ENCODE measurements around the gene ZNF385B. TPM values are rescaled to one million over a fixed set of nuclear protein-coding genes. Genes with fewer than 3 reads are reported as not detected.

The ZNF385B gene
- total and polyA plus RNA-seq, 2 donors (not counting 1 experiment from before 2014, with no cell fraction given) = not detected

GRCh38 chr2:179556425-179556824, 305.0 kb downstream of the ZNF385B start:
- Histone ChIP-seq H3K36me3 (replicated peaks in 1 of 2; ENCODE audit: control extremely low read depth in 1 of 2, control insufficient read depth in 1 of 2, extremely low read depth in 1 of 2, insufficient read depth in 2 of 2, low read length in 1 of 2) (no peaks in the 10 kb centered on the region), H3K4me2 (replicated peaks; ENCODE audit: low read depth, low read length, poor library complexity, severe bottlenecking) (no peak overlapping the region), H3K27ac (ENCODE audit: low read length in 2 of 2) (no peak overlapping the region), H3K4me3 (ENCODE audit: control extremely low read depth in 1 of 5, extremely low read depth in 1 of 5, insufficient read depth in 1 of 5, low read depth in 2 of 5, low read length in 4 of 5) (no peak overlapping the region), H3K9ac (ENCODE audit: low read length) (no peak overlapping the region), H3K27me3 (replicated peaks in 1 of 4; ENCODE audit: control extremely low read depth in 1 of 4, control insufficient read depth in 3 of 4, insufficient read depth in 4 of 4, low read length in 3 of 4) (no peaks in the 10 kb centered on the region), H4K20me1 (ENCODE audit: control insufficient read depth, insufficient read depth, low read length, poor library complexity, severe bottlenecking) (no peaks in the 10 kb centered on the region), H3K4me1 (ENCODE audit: control insufficient read depth in 2 of 2, insufficient read depth in 2 of 2, low read length in 2 of 2) (no peaks in the 10 kb centered on the region), H3K9me3 (ENCODE audit: control extremely low read depth in 1 of 3, control insufficient read depth in 2 of 3, insufficient read depth in 1 of 3, low read length in 2 of 3) (no peaks in the 10 kb centered on the region), H3K79me2 (ENCODE audit: control insufficient read depth, insufficient read depth, low read length) (no peaks in the 10 kb centered on the region), H2AFZ (ENCODE audit: insufficient read depth, low read depth, low read length, poor library complexity, severe bottlenecking) (no peak overlapping the region)
- Mint-ChIP-seq H3K9me3 (ENCODE audit: insufficient read depth) (no peaks in the 10 kb centered on the region), H3K27me3 (peaks cover 4% of the 10 kb centered on the region), H3K27ac (no peak overlapping the region), H3K4me3 (no peak overlapping the region), H3K4me1 (no peaks in the 10 kb centered on the region)
- intact Hi-C loops (cut with micrococcal nuclease) = no loop called here
- DNase-seq (no peak), ATAC-seq (ENCODE audit: low read depth) (no peak)
- TF ChIP-seq CTCF (IDR thresholded peaks at IDR 0.05) (no peak), EZH2 (IDR thresholded peaks at IDR 0.05; ENCODE audit: borderline replicate concordance, insufficient read depth, low read depth, low read length, poor library complexity, severe bottlenecking) (no peak)
- 100% methylated on average over 1 of the region's 6 CpGs for WGBS (ENCODE audit: insufficient coverage)
- ChIA-PET POLR2A (no interaction called here), CTCF (no interaction called here)

GRCh38 chr2:179555691-179556283, 305.6 kb downstream of the ZNF385B start:
- Histone ChIP-seq H3K4me2 (replicated peaks; ENCODE audit: low read depth, low read length, poor library complexity, severe bottlenecking) (no peak overlapping the region), H3K79me2 (ENCODE audit: control insufficient read depth, insufficient read depth, low read length) (no peaks in the 10 kb centered on the region), H2AFZ (ENCODE audit: insufficient read depth, low read depth, low read length, poor library complexity, severe bottlenecking) (no peak overlapping the region), H3K36me3 (replicated peaks in 1 of 2; ENCODE audit: control extremely low read depth in 1 of 2, control insufficient read depth in 1 of 2, extremely low read depth in 1 of 2, insufficient read depth in 2 of 2, low read length in 1 of 2) (no peaks in the 10 kb centered on the region), H3K27ac (ENCODE audit: low read length in 2 of 2) (no peak overlapping the region), H3K9ac (ENCODE audit: low read length) (no peak overlapping the region), H3K4me3 (ENCODE audit: control extremely low read depth in 1 of 5, extremely low read depth in 1 of 5, insufficient read depth in 1 of 5, low read depth in 2 of 5, low read length in 4 of 5) (no peak overlapping the region), H3K4me1 (ENCODE audit: control insufficient read depth in 2 of 2, insufficient read depth in 2 of 2, low read length in 2 of 2) (no peaks in the 10 kb centered on the region), H3K9me3 (ENCODE audit: control extremely low read depth in 1 of 3, control insufficient read depth in 2 of 3, insufficient read depth in 1 of 3, low read length in 2 of 3) (no peaks in the 10 kb centered on the region), H4K20me1 (ENCODE audit: control insufficient read depth, insufficient read depth, low read length, poor library complexity, severe bottlenecking) (no peaks in the 10 kb centered on the region), H3K27me3 (replicated peaks in 1 of 4; ENCODE audit: control extremely low read depth in 1 of 4, control insufficient read depth in 3 of 4, insufficient read depth in 4 of 4, low read length in 3 of 4) (no peaks in the 10 kb centered on the region)
- intact Hi-C loops (cut with micrococcal nuclease) = no loop called here
- CTCF ChIA-PET = no interaction called here
- H3K4me3 Mint-ChIP-seq = no peak overlapping the region
- 60% methylated on average over 1 of the region's 6 CpGs for WGBS (ENCODE audit: insufficient coverage)
- POLR2A ChIA-PET = no interaction called here
- no peaks in the 10 kb centered on the region for H3K4me1 Mint-ChIP-seq
- no peak for TF ChIP-seq CTCF (IDR thresholded peaks at IDR 0.05)
- TF ChIP-seq EZH2 (IDR thresholded peaks at IDR 0.05; ENCODE audit: borderline replicate concordance, insufficient read depth, low read depth, low read length, poor library complexity, severe bottlenecking) = no peak
- H3K27ac Mint-ChIP-seq = no peak overlapping the region
- DNase-seq (no peak), ATAC-seq (ENCODE audit: low read depth) (no peak)
- peaks cover 4% of the 10 kb centered on the region for H3K27me3 Mint-ChIP-seq
- no peaks in the 10 kb centered on the region for H3K9me3 Mint-ChIP-seq (ENCODE audit: insufficient read depth)

Measured in B cell (primary cell).